ENCODE measurements around the gene LIN28B. TPM values are rescaled to one million over a fixed set of nuclear protein-coding genes. Genes with fewer than 3 reads are reported as not detected.
"Not testable (repeated sequence)": the region's sequence is repeated elsewhere in the genome, so short reads cannot be mapped to it uniquely, and the experiment has no call there.

LIN28B gene
- total RNA-seq, 1 donor from 2014 or later: 73.2 TPM

DNA sequence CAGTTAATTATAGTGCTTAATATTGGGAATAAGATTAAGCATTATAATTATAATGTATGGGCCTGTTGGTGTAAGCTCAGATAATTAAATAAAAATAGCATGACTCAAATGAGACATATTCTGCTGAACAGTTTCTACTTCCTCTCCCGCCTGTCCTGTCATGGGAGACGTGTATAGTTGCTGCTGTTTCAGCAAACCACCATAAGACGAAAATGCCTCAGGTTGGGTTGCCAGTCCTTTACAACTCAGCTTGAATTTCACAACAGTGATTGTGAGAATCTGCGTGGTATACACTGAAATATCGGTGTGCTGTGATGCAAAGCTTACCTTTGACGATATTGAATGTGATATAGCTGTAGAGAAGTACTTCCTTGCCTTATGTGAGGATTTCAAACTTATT lies 123.4 kb downstream of the LIN28B start:
- no peak for DNase-seq (ENCODE audit: low read depth, low spot score)
- no peaks in the 10 kb centered on the region for H3K27me3 Mint-ChIP-seq (ENCODE audit: low read depth)
- H3K4me3 Mint-ChIP-seq: no peak overlapping the region
- H3K9me3 Mint-ChIP-seq: no peaks in the 10 kb centered on the region
- H3K36me3 Mint-ChIP-seq (ENCODE audit: low read depth): peaks cover 4% of the 10 kb centered on the region
- peaks cover 8% of the 10 kb centered on the region for H3K4me1 Mint-ChIP-seq
- TF ChIP-seq, protein P1, sequence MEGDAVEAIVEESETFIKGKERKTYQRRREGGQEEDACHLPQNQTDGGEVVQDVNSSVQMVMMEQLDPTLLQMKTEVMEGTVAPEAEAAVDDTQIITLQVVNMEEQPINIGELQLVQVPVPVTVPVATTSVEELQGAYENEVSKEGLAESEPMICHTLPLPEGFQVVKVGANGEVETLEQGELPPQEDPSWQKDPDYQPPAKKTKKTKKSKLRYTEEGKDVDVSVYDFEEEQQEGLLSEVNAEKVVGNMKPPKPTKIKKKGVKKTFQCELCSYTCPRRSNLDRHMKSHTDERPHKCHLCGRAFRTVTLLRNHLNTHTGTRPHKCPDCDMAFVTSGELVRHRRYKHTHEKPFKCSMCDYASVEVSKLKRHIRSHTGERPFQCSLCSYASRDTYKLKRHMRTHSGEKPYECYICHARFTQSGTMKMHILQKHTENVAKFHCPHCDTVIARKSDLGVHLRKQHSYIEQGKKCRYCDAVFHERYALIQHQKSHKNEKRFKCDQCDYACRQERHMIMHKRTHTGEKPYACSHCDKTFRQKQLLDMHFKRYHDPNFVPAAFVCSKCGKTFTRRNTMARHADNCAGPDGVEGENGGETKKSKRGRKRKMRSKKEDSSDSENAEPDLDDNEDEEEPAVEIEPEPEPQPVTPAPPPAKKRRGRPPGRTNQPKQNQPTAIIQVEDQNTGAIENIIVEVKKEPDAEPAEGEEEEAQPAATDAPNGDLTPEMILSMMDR (conservative IDR thresholded peaks at IDR 0.05): no peak
- no peak overlapping the region for H3K27ac Mint-ChIP-seq (ENCODE audit: unreplicated experiment)

GRCh38 chr6:105081662-105082061 lies 124.8 kb downstream of the LIN28B start:
- H3K27ac Mint-ChIP-seq (ENCODE audit: unreplicated experiment); H3K9me3 Mint-ChIP-seq; DNase-seq (ENCODE audit: low read depth, low spot score); H3K4me3 Mint-ChIP-seq; H3K36me3 Mint-ChIP-seq (ENCODE audit: low read depth); H3K27me3 Mint-ChIP-seq (ENCODE audit: low read depth): not testable (repeated sequence)
- peaks cover 12% of the 10 kb centered on the region for H3K4me1 Mint-ChIP-seq

DNA sequence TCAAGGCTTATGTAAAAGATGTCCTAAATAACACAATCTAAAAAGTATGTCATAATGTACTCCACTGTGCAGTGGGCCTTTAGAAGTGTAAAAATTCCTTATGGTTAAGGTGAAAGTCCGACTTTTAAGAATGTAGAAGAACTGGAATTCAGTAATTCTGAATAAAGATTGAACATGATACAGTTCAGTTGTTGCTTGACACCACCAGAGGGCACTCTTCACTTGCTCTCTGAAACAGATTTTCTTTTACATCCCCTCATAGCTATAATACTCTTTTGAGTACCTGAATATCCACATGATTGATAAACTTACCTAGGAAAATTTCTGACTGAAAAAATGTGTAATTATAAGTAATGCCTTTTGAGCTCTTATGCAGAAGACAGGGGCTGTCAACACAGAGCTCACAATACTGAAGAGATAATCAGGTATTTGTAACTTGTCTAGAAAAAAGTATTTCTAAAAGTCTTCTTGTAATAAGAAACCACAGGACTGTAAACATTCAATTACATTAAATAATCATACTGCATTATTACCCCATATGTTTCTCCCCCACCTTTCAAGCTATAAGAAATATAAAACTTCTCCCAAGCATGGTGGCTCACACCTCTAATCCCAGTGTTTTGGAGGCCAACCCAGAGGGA lies 130.8 kb downstream of the LIN28B start:
- H3K27ac Mint-ChIP-seq (ENCODE audit: unreplicated experiment): no peak overlapping the region
- H3K4me3 Mint-ChIP-seq: peak overlapping the region; percentile 28

GRCh38 chr6:105091140-105091829 lies 134.4 kb downstream of the LIN28B start:
- Mint-ChIP-seq H3K9me3 (no peaks in the 10 kb centered on the region), H3K36me3 (ENCODE audit: low read depth) (peaks cover 9% of the 10 kb centered on the region), H3K4me3 (no peak overlapping the region), H3K4me1 (peaks cover 21% of the 10 kb centered on the region), H3K27me3 (ENCODE audit: low read depth) (no peaks in the 10 kb centered on the region), H3K27ac (ENCODE audit: unreplicated experiment) (peak overlapping the region; percentile 53)
- TF ChIP-seq, protein P1 (conservative IDR thresholded peaks at IDR 0.05): no peak
- DNase-seq (ENCODE audit: low read depth, low spot score): no peak

More for the DNA sequence above, 130.8 kb downstream of the LIN28B start:
- H3K36me3 Mint-ChIP-seq (ENCODE audit: low read depth): peaks cover 7% of the 10 kb centered on the region
- DNase-seq (ENCODE audit: low read depth, low spot score): no peak
- TF ChIP-seq, protein P1 (conservative IDR thresholded peaks at IDR 0.05): peak; percentile 99
- H3K27me3 Mint-ChIP-seq (ENCODE audit: low read depth): no peaks in the 10 kb centered on the region
- peaks cover 31% of the 10 kb centered on the region for H3K4me1 Mint-ChIP-seq
- no peaks in the 10 kb centered on the region for H3K9me3 Mint-ChIP-seq

DNA sequence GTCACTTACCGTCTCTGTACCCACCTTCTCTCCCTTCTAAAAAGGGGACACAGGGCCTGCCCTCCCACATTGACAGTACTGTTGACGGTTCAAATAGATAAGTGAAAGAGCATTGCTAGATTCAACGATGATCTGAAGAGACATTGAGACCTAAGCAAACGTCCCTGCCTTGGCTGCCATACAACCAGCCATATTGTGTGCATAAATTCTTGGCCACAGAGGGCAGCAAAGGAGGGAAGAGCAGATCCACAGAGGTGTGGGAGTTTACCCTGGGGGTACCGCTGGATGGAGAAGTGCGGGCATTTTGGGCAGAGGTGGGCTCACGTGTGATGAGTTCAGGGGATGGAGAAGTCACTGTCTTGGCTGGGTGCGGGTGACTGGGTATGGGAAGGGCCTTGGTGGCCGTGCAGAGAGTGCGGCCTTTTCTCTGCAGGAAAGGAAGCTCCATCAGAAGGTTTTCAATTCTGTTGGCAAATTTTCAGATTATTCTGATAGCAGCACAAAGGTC lies 137.3 kb downstream of the LIN28B start:
- Mint-ChIP-seq H3K9me3 (no peaks in the 10 kb centered on the region), H3K4me3 (no peak overlapping the region), H3K27me3 (ENCODE audit: low read depth) (no peaks in the 10 kb centered on the region), H3K4me1 (peaks cover 7% of the 10 kb centered on the region), H3K36me3 (ENCODE audit: low read depth) (peaks cover 7% of the 10 kb centered on the region), H3K27ac (ENCODE audit: unreplicated experiment) (no peak overlapping the region)
- TF ChIP-seq, protein P1 (conservative IDR thresholded peaks at IDR 0.05): no peak
- DNase-seq (ENCODE audit: low read depth, low spot score): no peak

GRCh38 chr6:105095139-105095538 lies 138.2 kb downstream of the LIN28B start:
- peaks cover 7% of the 10 kb centered on the region for H3K4me1 Mint-ChIP-seq
- no peak for DNase-seq (ENCODE audit: low read depth, low spot score)
- H3K36me3 Mint-ChIP-seq (ENCODE audit: low read depth): peaks cover 7% of the 10 kb centered on the region
- no peak overlapping the region for H3K4me3 Mint-ChIP-seq
- TF ChIP-seq, protein P1 (conservative IDR thresholded peaks at IDR 0.05): no peak
- no peaks in the 10 kb centered on the region for H3K9me3 Mint-ChIP-seq
- no peak overlapping the region for H3K27ac Mint-ChIP-seq (ENCODE audit: unreplicated experiment)
- no peaks in the 10 kb centered on the region for H3K27me3 Mint-ChIP-seq (ENCODE audit: low read depth)
